B cell (primary cell): ENCODE results near the gene ATAD3C. TPM values are rescaled to one million over a fixed set of nuclear protein-coding genes. Genes with fewer than 3 reads are reported as not detected.
A peak's percentile ranks its signal among the peaks of the same experiment; 100 is the strongest.

Experiments
- ATAC-seq: fragments of 200-7000 bp; cut with Tn5 transposase; one replicate; pipeline ENCODE4 v1.10.0; 2021; ENCODE audit warnings: low read depth, mild to moderate bottlenecking, moderate number of reproducible peaks, moderate library complexity
- CTCF ChIA-PET: fragments of 350-600 bp; sonication (Branson Sonifier 250); formaldehyde crosslinking; loops from one replicate; lab custom pipeline; 2021; ENCODE audit warnings: antibody characterized with exemption, inconsistent platforms; lab: Charles Lee
- POLR2A ChIA-PET: fragments of 350-600 bp; sonication (Branson Sonifier 250); formaldehyde crosslinking; loops from one replicate; lab custom pipeline; 2021; ENCODE audit warnings: antibody characterized with exemption; lab: Charles Lee
- DNase-seq: peaks from one replicate; pipeline ENCODE4 v3.0.0; 2013
- H2AFZ ChIP-seq: 2 replicates; pipeline ENCODE4 v1.6.1; 2012; ENCODE audit warnings: mild to moderate bottlenecking, low read depth, low read length; ENCODE audit not compliant: insufficient read depth, poor library complexity, severe bottlenecking
- H3K27ac ChIP-seq, 2 donors: 1 replicate in 1 of 2; 2 replicates in 1 of 2; pipeline ENCODE4 v1.5.1; 2012 to 2013; ENCODE audit warnings: low read length in 2 of 2, mild to moderate bottlenecking in 2 of 2, moderate library complexity in 1 of 2
- H3K27me3 ChIP-seq, 4 experiments: fragments of 200-600 bp in 1 of 4; sonication (generic) in 1 of 4; replicated peaks in 1 of 4; 1 replicate in 2 of 4; 2 replicates in 2 of 4; pipeline versions ENCODE4 v1.6.1 to v1.7.0; 2013 to 2016; ENCODE audit warnings: low read length in 3 of 4, mild to moderate bottlenecking in 2 of 4, mixed read lengths in 1 of 4, moderate library complexity in 1 of 4; ENCODE audit not compliant: insufficient read depth in 4 of 4, control insufficient read depth in 3 of 4; ENCODE audit errors: control extremely low read depth in 1 of 4
- H3K36me3 ChIP-seq, 2 experiments: replicated peaks in 1 of 2; 1 replicate in 1 of 2; 2 replicates in 1 of 2; pipeline versions ENCODE4 v1.6.1 to v1.7.1; 2013; ENCODE audit warnings: low read length in 1 of 2; ENCODE audit not compliant: insufficient read depth in 2 of 2, control insufficient read depth in 1 of 2; ENCODE audit errors: control extremely low read depth in 1 of 2, extremely low read depth in 1 of 2
- H3K4me1 ChIP-seq, 2 donors: fragments of 200-600 bp in 1 of 2; sonication (generic) in 1 of 2; 1 replicate in 1 of 2; 2 replicates in 1 of 2; pipeline versions ENCODE4 v1.5.1 to v1.6.1; 2013 to 2017; ENCODE audit warnings: low read length in 2 of 2; ENCODE audit not compliant: control insufficient read depth in 2 of 2, insufficient read depth in 2 of 2
- H3K4me2 ChIP-seq: replicated peaks from 2 replicates; pipeline ENCODE3; 2012; ENCODE audit warnings: mild to moderate bottlenecking, low read depth, low read length; ENCODE audit not compliant: poor library complexity, severe bottlenecking
- H3K4me3 ChIP-seq, 5 experiments: fragments of 200-600 bp in 1 of 5; sonication (generic) in 1 of 5; 1 replicate in 3 of 5; 2 replicates in 2 of 5; pipeline versions ENCODE4 v1.5.1 to v1.7.0; 2011 to 2016; ENCODE audit warnings: low read length in 4 of 5, mild to moderate bottlenecking in 4 of 5, low read depth in 2 of 5, control low read depth in 1 of 5, moderate library complexity in 1 of 5; ENCODE audit not compliant: insufficient read depth in 1 of 5; ENCODE audit errors: control extremely low read depth in 1 of 5, extremely low read depth in 1 of 5
- H3K79me2 ChIP-seq: fragments of 200-600 bp; sonication (generic); one replicate; pipeline ENCODE4 v1.6.0; 2016; ENCODE audit warnings: low read length; ENCODE audit not compliant: control insufficient read depth, insufficient read depth
- H3K9ac ChIP-seq: fragments of 200-600 bp; sonication (generic); 2 replicates; pipeline ENCODE4 v1.6.1; 2017; ENCODE audit warnings: mild to moderate bottlenecking, low read length, moderate library complexity
- H3K9me3 ChIP-seq, 3 donors: one replicate each; pipeline versions ENCODE4 v1.6.1 to v1.7.1; 2013; ENCODE audit warnings: low read length in 2 of 3; ENCODE audit not compliant: control insufficient read depth in 2 of 3, insufficient read depth in 1 of 3; ENCODE audit errors: control extremely low read depth in 1 of 3
- H4K20me1 ChIP-seq: 2 replicates; pipeline ENCODE4 v1.6.0; 2012; ENCODE audit warnings: mild to moderate bottlenecking, low read length; ENCODE audit not compliant: insufficient read depth, control insufficient read depth, poor library complexity, severe bottlenecking
- H3K27ac Mint-ChIP-seq: one replicate; pipeline ENCODE4 v1.8.0; 2021; ENCODE audit warnings: mixed read lengths
- H3K27me3 Mint-ChIP-seq: one replicate; pipeline ENCODE4 v1.8.0; 2021; ENCODE audit warnings: mixed read lengths
- H3K4me1 Mint-ChIP-seq: one replicate; pipeline ENCODE4 v1.8.0; 2021; ENCODE audit warnings: mixed read lengths
- H3K4me3 Mint-ChIP-seq: one replicate; pipeline ENCODE4 v1.8.0; 2021; ENCODE audit warnings: mixed read lengths
- H3K9me3 Mint-ChIP-seq: one replicate; pipeline ENCODE4 v1.8.0; 2022; ENCODE audit warnings: mixed read lengths; ENCODE audit not compliant: insufficient read depth
- EZH2 ChIP-seq: IDR thresholded peaks from 2 replicates; pipeline ENCODE4 v1.6.1; 2012; ENCODE audit warnings: borderline replicate concordance, low read depth, mild to moderate bottlenecking, moderate library complexity, low read length; ENCODE audit not compliant: insufficient read depth, poor library complexity, severe bottlenecking
- WGBS: methylation state at CpG from one replicate; pipeline ENCODE4 v1.1.5; 2013; ENCODE audit warnings: missing lambda C conversion rate; ENCODE audit not compliant: insufficient coverage; 5-methylcytosine and 5-hydroxymethylcytosine counted together
- intact Hi-C: fragments of 100-400 bp; cut with micrococcal nuclease; formaldehyde crosslinking; loops from one replicate; pipeline ENCODE4 v1.10.0; 2022
- polyA plus RNA-seq: library from polyadenylated mRNA; depleted of rRNA; stranded (reverse); fragments of >200 nt; gene quantifications from 2 replicates; pipeline ENCODE4 v1.2.3, GENCODE V29; 2012
- total RNA-seq, 2 donors: library from RNA; stranded (reverse); fragments of 120-200 nt in 1 of 2; gene quantifications; 1 replicate in 1 of 2; 2 replicates in 1 of 2; pipeline versions ENCODE4 v1.2.3 to v1.2.4, GENCODE V29; 2013 to 2022
- TF ChIP-seq, protein P1 (sequence below): fragments of 200-600 bp; IDR thresholded peaks from one replicate; pipeline ENCODE4 v1.8.0; 2022; ENCODE audit warnings: antibody characterized with exemption, mild to moderate bottlenecking

The ATAD3C gene
- total and polyA plus RNA-seq, 2 donors (not counting 1 experiment from before 2014, with no cell fraction given), result 0.20 to 1.1 TPM

GRCh38 chr1:1470626-1471388, 21.3 kb downstream of the ATAD3C start:
- H3K9me3 ChIP-seq, result no peaks in the 10 kb centered on the region
- DNase-seq, result no peak
- Mint-ChIP-seq H3K4me3 (peak overlapping the region; percentile 87), H3K27me3 (no peaks in the 10 kb centered on the region), H3K4me1 (peaks cover 23% of the 10 kb centered on the region), H3K27ac (peak overlapping the region; percentile 84), H3K9me3 (no peaks in the 10 kb centered on the region)
- H3K36me3 ChIP-seq, result no peaks in the 10 kb centered on the region
- intact Hi-C loops, result loop anchor here (1.0 to 2.0 kb wide), 5 partner anchors 34 to 103 kb away; partner anchors contain the start of genes MRPL20 and SSU72
- TF ChIP-seq EZH2, result no peak
- TF ChIP-seq, protein P1, sequence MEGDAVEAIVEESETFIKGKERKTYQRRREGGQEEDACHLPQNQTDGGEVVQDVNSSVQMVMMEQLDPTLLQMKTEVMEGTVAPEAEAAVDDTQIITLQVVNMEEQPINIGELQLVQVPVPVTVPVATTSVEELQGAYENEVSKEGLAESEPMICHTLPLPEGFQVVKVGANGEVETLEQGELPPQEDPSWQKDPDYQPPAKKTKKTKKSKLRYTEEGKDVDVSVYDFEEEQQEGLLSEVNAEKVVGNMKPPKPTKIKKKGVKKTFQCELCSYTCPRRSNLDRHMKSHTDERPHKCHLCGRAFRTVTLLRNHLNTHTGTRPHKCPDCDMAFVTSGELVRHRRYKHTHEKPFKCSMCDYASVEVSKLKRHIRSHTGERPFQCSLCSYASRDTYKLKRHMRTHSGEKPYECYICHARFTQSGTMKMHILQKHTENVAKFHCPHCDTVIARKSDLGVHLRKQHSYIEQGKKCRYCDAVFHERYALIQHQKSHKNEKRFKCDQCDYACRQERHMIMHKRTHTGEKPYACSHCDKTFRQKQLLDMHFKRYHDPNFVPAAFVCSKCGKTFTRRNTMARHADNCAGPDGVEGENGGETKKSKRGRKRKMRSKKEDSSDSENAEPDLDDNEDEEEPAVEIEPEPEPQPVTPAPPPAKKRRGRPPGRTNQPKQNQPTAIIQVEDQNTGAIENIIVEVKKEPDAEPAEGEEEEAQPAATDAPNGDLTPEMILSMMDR, result no peak
- H2AFZ ChIP-seq, result peak overlapping the region; percentile 76
- peak overlapping the region; percentile 76 for H3K4me2 ChIP-seq
- WGBS, result 39% methylated on average over 13 of the region's 16 CpGs
- H3K27me3 ChIP-seq, result no peaks in the 10 kb centered on the region
- peaks cover 22% of the 10 kb centered on the region for H3K79me2 ChIP-seq
- peak overlapping the region; percentile 66 for H3K9ac ChIP-seq
- H3K27ac ChIP-seq, result peak overlapping the region; percentile 63 to 73
- CTCF ChIA-PET, result no interaction called here
- POLR2A ChIA-PET, result no interaction called here
- H3K4me1 ChIP-seq, result peaks cover 13% of the 10 kb centered on the region in 2 donors
- H3K4me3 ChIP-seq, result peak overlapping the region; percentile 74 to 89 (median 84)
- peak; percentile 6 for ATAC-seq
- H4K20me1 ChIP-seq, result peaks cover 11% of the 10 kb centered on the region
